Mammary epithelial cell (primary cell): ENCODE results near the gene COPZ1.

Experiments
- CTCF ChIP-seq, 2 donors: IDR thresholded peaks in 1 of 2; conservative IDR thresholded peaks in 1 of 2; 2 replicates each; pipeline ENCODE4 v1.5.1; 2011 to 2012; ENCODE audit warnings: inconsistent platforms in 2 of 2, low read length in 2 of 2, mild to moderate bottlenecking in 2 of 2, control low read depth in 1 of 2, low read depth in 1 of 2; ENCODE audit not compliant: insufficient read depth in 1 of 2; ENCODE audit errors: extremely low read depth in 1 of 2
- EZH2 ChIP-seq: IDR thresholded peaks from 2 replicates; pipeline ENCODE4 v1.6.1; 2012; ENCODE audit warnings: low read length, inconsistent platforms, borderline replicate concordance

DNA sequence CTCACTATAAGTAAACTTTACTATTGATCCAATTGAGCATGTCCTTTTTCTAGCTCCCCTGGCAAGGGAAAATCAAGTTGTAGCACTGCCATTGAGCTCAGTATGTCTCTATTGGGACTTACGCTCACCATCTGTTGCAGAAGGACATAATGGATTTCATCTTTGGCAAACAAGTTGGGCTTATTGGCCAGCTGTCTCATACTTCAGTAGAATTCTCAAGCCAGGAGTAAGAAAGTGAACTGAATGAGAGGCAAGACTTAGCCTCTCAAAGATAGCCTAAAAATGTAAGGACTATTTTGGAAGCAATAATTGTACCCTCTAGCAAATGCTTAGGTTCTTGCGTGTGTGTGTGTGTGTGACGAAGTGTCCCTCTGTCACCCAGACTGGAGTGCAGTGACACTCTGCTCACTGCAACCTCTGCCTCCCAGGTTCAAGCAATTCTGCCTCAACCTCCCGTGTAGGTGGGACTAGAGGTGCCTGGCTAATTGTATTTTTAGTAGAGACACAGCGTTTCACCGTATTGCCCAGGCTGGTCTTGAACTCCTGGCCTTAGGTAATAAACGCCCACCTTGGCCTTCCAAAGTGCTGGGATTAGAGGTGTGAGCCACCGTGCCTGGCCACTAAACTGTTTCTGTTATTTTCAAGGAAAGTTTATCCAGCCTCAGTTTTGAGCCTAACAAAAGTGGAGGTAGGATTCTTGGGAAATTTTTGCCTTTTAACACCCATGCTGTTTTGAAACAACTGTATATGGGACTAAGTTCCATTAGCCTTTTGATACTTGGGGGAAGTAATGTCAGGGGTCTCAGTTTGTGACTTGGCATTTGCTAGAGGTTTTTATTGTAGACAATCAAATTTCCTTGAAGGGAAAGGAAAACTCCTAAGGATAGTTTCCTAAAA lies 37.4 kb upstream of the COPZ1 start:
- TF ChIP-seq CTCF (conservative IDR thresholded peaks at IDR 0.05 in 1 of 2, IDR thresholded peaks at IDR 0.05 in 1 of 2; ENCODE audit: extremely low read depth in 1 of 2, insufficient read depth in 1 of 2, low read depth in 1 of 2, low read length in 2 of 2): no peak
- no peak for TF ChIP-seq EZH2
